SKM-1 (cell line): ENCODE results near the gene AQP9.
A peak's percentile ranks its signal among the peaks of the same experiment; 100 is the strongest.

Source experiments
- DNase-seq: peaks from one replicate; lab custom pipeline; 2025; ENCODE audit not compliant: unreplicated experiment; lab: John Stamatoyannopoulos, UW

AQP9 gene

GRCh38 chr15:58223432-58223831, 85.3 kb downstream of the AQP9 start:
- DNase-seq, result no peak

GRCh38 chr15:58224068-58224467, 85.9 kb downstream of the AQP9 start:
- no peak for DNase-seq

GRCh38 chr15:58227706-58228543, 89.7 kb downstream of the AQP9 start:
- DNase-seq, result peak; percentile 45

- no peak for DNase-seq
These were observed 90.5 kb downstream of the AQP9 start for GRCh38 chr15:58228718-58229117.

- no peak for DNase-seq
These were observed 91.2 kb downstream of the AQP9 start for GRCh38 chr15:58229297-58229768.

- DNase-seq, result no peak
These were observed 94.3 kb downstream of the AQP9 start for GRCh38 chr15:58232281-58233065.

- no peak for DNase-seq
These were observed 95.2 kb downstream of the AQP9 start for GRCh38 chr15:58233341-58233740.
